ENCODE data around the gene ESRRA.
A peak's percentile ranks its signal among the peaks of the same experiment; 100 is the strongest.
"Not testable (repeated sequence)": the region's sequence is repeated elsewhere in the genome, so short reads cannot be mapped to it uniquely, and the experiment has no call there.

The ESRRA gene

DNA sequence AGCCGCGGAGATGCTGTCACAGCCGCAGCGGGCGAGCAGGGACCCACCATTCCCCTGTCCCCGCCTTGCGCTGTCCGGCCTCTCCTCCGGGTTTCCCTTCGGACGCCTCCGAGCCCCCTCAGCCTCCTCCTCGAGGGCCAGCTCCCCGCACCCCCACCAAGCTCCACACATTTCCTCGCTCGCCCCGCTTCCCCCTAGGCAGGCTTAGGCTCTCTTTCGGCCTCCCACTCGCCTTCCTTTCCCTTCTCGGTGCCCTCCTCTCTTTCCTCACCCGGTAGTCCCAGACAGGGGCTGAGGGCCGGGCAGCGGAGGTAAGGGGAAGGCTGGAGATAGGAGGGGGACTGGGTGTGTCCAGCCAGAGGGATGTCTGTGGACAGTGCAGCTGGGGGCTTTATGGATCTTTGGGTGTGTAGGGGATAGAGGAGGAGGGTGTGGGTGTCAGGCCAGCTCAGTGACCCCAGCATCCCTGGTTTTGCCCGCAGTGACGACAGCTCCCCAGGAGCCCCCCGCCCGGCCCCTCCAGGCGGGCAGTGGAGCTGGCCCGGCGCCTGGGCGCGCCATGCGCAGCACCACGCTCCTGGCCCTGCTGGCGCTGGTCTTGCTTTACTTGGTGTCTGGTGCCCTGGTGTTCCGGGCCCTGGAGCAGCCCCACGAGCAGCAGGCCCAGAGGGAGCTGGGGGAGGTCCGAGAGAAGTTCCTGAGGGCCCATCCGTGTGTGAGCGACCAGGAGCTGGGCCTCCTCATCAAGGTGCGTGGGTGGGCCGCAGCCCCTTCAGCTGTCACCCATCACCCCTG, 12.7 kb upstream of the ESRRA start:
- DNase-seq (ENCODE audit: low spot score): no peak

DNA sequence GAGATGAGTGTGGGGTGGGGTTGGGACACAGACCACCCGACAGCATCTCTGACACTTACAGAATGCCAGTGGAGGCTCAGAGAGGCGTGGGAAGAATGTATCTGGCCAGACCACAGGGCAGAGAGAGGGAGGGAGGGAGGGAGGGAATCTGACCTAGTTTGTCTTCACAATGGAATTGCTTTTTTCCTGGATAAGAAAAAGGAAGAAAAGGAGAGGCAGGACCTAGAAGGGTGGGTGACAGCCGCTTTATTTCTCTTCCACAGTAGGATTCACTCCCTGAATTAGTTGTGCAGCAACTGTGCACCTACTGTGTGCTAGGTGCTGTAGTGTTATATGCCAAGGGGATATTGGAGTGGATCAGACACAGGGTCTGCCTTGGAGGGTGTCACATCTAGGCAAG, 10.6 kb upstream of the ESRRA start:
- no peak for DNase-seq (ENCODE audit: low spot score)

DNA sequence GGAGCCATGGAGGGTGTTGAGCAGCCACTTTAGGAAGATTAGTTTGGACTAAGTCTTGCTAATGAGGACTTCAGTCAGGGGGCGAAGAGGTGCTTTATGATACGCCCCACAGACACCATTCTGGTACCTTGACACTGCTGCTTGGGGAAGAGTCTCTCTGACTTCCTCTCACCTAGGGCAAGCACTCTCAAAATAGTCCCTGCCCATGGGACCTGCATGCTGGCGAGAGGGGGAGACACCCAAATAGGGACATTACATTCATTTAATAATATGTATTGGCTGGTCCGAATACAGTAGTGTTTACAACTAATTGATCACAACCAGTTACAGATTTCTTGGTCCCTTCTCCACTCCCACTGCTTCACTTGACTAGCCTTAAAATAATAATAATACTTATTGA, 9.6 kb upstream of the ESRRA start:
- no peak for DNase-seq (ENCODE audit: low spot score)

DNA sequence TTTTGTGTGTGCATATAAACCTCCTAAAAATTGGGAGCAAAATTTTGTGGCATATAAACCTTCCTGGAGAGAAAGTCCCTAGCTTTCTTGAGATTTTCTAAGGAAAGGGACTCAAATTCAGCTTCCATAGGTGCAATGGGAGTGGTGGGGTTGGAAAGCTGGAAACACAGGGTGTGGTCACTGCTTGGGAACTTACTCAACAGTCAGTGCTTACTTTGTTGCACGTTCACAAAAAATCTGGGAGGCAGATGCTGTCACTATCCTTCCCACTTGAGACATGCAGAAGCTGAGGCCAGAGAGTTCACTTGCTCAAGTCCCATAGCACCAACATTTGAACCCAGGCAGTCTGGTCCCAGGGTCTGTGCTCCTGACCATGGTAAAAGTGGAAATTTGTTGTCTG, 9.1 kb upstream of the ESRRA start:
- no peak for DNase-seq (ENCODE audit: low spot score)

DNA sequence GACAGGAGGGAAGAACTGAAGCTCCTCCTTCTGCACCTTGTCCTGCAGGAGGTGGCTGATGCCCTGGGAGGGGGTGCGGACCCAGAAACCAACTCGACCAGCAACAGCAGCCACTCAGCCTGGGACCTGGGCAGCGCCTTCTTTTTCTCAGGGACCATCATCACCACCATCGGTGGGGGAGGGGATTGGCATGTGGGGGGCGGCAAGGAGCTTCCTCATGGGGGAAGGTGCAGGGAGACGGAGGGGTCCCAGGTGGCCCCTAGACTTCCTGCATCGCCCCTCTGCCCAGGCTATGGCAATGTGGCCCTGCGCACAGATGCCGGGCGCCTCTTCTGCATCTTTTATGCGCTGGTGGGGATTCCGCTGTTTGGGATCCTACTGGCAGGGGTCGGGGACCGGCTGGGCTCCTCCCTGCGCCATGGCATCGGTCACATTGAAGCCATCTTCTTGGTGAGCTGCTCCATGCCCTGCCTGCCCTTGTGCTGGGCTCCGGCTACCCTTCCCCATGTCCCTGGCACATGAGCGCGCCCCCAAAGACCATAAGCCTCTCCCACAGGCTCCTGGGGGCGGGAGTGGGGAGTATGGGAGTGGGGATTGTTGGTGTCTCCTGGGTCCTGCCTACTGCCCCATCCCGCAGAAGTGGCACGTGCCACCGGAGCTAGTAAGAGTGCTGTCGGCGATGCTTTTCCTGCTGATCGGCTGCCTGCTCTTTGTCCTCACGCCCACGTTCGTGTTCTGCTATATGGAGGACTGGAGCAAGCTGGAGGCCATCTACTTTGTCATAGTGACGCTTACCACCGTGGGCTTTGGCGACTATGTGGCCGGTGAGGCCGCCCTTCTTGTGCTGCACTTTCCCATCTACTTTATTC, 8.3 kb upstream of the ESRRA start:
- no peak for DNase-seq (ENCODE audit: low spot score)

DNA sequence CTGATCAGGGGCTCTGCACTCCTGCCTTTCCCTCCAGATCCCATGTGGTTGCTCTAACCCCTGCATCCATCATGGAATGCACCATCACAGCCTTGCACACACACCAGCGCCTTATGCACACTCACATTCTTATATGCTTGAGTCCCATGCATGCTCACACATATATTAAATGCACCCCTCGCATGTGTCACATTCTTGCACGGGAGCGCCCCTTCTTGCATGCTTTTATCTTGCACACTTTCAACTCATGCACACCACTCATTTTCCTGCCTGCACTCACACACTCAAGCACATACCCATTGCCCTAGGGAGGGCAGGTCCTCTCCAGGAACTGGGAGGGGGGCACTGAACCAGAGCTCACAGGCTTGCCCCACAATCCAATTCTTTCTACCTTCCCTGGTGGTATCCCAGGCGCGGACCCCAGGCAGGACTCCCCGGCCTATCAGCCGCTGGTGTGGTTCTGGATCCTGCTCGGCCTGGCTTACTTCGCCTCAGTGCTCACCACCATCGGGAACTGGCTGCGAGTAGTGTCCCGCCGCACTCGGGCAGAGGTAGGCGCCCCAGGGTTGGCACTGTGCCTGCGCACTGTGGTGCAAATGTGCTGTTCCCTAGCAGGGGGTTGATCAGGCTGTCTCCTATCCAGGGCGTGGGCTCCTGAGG, 7.5 kb upstream of the ESRRA start:
- no peak for DNase-seq (ENCODE audit: low spot score)

DNA sequence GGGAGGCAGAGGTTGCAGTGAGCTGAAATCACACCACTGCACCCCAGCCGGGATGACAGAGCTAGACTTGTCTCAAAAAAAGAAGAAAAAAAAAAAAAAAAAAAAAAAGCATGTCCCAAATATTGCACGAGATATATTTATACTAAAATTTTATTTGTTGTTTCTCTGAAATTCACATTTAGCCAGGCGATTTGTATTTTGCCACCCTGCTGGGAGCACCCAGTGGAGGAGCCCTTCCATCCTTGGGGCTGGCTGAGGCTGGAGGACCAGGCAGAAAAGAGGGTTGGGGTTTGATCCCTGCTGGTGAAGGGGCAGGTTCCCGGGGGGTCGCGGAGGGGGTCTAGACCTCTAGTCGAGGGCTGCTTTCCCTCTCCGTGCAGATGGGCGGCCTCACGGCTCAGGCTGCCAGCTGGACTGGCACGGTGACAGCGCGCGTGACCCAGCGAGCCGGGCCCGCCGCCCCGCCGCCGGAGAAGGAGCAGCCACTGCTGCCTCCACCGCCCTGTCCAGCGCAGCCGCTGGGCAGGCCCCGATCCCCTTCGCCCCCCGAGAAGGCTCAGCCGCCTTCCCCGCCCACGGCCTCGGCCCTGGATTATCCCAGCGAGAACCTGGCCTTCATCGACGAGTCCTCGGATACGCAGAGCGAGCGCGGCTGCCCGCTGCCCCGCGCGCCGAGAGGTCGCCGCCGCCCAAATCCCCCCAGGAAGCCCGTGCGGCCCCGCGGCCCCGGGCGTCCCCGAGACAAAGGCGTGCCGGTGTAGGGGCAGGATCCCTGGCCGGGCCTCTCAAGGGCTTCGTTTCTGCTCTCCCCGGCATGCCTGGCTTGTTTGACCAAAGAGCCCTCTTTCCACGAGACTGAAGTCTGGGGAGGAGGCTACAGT, 6.1 kb upstream of the ESRRA start:
- DNase-seq (ENCODE audit: low spot score): peak; percentile 46

DNA sequence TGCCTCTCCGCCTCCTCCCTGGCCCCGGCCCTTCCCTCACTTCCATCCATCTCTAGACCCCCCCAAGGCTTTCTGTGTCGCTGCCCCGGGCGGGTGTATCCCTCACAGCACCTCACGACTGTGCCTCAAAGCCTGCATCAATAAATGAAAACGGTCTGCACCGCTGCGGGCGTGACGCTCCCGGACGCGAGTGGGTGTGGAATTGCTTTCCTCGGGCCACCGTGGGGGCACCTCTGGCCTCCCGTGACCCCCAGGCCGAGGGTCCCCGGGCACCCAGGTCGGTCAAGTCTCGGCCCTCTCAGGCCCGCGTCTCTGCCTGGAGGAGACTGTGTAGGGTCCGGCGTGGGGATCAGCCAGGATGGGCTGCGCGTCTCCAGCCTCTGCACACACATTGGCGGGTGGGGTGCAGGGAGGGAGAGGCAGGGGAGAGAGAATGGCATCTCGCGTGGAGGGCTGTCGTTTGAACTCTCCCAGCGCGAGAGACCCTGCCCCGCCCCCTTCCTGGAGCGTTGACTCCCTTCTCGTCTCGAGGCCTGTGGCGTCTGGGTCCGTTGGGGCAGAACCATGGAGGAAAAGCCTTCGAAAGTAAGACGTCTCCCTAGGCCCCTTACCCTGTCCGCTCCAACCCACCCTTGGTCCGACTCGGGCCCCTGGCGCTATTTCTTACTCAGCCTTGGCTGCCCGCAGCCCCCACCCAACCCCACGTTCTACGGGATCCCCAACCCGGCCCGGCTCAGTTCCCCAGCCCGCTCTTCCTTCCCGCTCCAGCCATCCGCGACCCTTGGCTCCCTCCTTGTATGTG, 5.3 kb upstream of the ESRRA start, which contains the start of gene CATSPERZ:
Gene CATSPERZ, plus strand, starts transcription at position 512 of the 802 bp plus-strand sequence. Its CDS starts 53 bp downstream, at position 565.
- no peak for DNase-seq (ENCODE audit: low spot score)

DNA sequence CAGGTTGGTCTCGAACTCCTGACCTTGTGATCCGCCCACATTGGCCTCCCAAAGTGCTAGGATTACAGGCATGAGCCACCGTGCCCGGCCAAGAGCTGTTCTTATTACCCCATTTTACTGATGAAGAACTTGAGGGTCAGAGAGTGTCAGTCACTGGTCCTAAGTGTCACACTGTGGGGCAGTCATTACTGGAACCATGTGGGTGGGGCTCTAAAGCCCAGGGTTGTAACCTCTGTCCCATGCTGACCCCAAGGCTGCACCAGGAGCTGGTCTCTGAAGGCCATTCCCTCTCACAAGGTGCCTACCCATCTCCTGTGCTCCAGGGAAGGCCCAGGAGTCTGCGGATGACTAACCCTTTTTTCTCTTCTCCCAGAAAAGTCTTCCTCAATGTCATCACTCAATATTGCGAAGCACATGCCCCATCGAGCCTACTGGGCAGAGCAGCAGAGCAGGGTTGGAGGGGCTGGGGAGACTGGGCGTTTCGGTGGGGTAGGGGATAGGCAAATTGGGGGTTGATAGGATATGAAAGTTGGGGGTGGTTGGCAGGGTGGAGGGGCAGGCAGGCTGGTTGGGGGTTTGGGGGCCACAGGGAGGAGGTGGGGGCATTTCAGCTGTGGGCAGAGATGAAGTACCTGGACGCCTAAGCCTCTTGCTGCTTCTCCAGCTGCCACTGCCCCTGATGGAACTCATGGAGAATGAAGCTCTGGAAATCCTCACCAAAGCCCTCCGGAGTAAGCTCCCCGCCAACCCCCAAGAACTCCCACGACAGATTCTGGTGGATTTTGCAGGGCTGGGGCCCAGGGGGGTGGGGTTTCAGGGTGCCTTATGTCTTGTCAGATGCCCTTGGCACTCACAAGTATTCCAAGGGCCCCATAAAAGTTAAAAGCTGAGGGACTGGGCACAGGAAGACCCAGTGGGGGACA, 2.0 kb upstream of the ESRRA start:
- DNase-seq (ENCODE audit: low spot score): no peak

DNA sequence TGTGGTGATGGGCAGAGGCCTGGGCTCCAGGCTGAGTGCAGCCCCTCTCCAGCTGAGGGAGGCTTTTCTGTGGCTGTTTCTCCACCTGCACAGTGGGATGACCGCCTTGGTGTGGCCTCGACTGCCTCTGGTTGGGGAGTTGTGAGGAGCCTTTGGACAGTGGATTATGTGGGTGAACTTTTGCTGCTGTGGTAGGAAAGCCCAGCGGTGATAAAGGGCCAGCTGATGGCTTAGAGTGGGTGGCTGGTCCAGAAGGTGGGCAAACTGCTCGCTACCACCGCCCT, 1.4 kb upstream of the ESRRA start:
- DNase-seq (ENCODE audit: low spot score): no peak

DNA sequence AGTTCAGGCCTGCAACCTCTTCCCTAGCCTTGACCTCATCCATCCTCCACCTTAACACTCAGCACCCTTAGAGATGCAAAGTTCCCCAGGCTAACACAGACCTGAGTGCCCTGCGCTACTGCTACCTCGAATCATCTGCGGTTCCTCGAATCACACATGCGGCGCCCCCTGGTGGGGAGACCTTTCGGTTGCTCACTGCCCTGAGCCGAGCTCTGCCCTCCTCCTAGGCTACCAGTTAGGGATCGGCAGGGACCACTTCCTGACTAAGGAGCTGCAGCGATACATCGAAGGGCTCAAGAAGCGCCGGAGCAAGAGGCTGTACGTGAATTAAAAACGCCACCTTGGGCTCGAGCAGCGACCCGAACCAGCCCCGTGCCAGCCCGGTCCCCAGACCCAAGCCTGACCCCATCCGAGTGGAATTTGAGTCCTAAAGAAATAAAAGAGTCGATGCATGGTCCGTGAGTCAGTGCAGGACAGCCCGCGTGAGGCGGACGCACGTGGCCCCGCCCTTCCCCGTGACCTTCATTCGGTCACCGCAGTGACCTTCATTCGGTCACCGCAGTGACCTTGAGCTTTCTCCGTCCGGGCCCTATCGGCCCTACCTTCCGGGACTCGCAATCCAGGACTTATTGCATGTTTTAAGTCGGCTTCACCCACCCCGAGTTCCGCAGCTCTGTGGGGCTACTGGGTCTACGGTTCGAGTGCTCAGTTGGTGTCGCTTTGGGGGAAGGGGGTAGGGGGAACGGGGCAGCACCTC, 830 bp upstream of the ESRRA start:
- peak; percentile 94 for DNase-seq (ENCODE audit: low spot score)

DNA sequence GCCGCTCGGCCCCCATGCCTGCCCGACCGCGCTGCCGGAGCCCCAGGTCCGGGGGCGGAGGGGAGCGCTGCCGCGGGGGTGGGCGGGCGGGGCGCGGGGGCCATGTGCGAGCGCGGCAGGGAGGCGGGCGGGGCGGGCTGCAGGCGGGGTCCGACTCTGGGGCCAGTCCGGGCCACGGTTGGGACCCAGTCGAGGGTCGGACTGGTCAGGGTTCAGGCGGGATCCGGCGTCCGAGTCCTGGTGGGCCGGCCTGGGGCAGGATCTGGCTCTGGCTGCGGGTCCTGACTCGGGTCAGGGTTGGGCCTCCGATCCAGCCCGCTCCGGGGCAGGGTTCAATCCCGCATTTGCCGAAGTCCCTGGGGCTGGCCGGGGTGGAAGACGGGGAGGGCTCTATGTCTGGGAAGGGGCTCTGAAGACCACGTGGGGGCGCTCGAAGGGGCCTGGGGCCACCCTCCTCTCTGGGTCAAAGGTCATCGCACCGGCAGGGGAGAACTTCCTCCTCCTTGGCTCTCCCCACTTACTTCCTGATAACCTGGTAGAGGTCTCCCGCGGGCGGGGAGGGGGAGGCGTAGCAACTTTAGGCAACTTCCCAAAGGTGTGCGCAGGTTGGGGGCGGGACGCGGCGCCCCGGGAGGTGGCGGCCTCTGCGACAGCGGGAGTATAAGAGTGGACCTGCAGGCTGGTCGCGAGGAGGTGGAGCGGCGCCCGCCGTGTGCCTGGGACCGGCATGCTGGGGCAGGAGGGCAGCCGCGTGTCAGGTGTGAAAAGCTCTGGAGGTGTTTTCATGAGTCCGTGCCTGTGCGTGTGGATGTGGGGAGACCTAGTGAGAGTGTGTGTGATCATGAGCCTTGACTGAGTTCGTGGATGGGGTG, 603 bp downstream of the ESRRA start:
- peak; percentile 82 for DNase-seq (ENCODE audit: low spot score)

DNA sequence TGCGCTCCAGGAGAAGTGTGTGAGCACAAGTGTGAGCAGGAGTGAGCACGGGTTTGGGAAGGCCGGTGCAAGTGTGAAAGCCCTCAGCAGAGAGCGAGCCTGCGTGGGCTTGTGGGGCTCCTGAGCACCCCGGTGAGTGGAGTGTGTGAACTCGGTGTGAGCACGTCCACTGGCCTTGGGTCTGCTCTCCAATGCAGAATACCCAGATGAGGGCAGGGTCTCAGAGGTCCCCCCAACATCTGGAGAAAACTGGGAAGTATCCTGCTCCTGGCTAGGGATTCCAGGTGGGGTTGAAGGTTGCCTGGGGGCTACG, 1.2 kb downstream of the ESRRA start:
- no peak for DNase-seq (ENCODE audit: low spot score)

DNA sequence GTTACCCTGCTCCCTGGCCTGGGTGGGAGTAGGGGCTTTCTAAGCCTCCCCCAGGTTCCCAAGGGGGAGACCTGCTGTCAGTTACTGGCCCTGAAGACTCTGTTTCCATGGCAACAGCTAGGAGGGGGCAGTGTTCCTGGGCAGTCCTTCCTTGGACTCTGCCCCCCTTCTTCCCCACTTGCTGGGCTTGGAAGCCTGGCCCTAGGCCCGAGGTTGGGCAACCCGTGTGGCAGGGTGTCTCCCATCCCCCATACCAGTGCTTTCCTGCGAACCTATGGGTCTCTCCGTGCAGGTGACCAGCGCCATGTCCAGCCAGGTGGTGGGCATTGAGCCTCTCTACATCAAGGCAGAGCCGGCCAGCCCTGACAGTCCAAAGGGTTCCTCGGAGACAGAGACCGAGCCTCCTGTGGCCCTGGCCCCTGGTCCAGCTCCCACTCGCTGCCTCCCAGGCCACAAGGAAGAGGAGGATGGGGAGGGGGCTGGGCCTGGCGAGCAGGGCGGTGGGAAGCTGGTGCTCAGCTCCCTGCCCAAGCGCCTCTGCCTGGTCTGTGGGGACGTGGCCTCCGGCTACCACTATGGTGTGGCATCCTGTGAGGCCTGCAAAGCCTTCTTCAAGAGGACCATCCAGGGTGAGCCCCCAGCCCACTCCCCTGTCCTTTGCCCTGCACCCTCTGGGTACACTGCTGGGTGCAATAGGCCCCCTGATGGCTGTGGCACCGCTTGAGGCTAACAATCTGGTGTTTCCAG, 1.7 kb downstream of the ESRRA start:
- no peak for DNase-seq (ENCODE audit: low spot score)

DNA sequence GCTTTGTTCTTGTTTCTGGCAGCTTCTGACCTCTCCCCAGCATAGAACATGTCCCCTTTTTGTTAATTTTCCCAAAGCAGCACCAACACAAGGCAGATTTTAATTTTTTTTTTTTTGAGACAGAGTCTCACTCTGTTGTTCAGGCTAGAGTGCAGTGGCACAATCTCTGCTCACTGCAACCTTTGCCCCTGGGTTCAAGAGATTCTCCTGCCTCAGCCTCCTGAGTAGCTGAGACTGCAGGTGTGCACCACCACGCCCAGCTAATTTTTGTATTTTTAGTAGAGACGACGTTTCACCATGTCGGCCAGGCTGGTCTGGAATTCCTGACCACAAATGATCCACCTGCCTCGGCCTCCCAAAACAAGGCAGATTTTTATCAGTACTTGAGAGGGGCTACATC, 2.5 kb downstream of the ESRRA start:
- DNase-seq (ENCODE audit: low spot score): not testable (repeated sequence)

DNA sequence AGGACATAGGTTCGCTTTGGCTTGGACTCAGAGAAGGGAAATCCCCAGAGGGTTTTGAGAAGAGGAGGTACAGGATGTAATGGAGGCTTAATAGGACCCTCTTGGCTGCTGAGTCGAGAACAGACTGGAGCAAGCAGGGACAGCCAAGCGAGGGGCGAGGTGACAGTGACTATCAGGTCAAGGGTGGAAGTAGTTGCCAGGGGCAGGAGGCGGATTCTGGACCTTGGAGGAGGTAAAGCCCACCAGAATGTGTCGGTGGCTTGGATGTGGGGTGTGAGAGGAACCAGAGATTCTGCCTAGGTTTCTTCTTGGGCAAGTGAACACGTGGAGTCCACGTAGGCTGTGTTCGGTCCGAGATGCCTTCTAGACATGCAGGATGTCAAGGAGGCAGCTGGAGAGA, 7.6 kb downstream of the ESRRA start:
- no peak for DNase-seq (ENCODE audit: low spot score)

DNA sequence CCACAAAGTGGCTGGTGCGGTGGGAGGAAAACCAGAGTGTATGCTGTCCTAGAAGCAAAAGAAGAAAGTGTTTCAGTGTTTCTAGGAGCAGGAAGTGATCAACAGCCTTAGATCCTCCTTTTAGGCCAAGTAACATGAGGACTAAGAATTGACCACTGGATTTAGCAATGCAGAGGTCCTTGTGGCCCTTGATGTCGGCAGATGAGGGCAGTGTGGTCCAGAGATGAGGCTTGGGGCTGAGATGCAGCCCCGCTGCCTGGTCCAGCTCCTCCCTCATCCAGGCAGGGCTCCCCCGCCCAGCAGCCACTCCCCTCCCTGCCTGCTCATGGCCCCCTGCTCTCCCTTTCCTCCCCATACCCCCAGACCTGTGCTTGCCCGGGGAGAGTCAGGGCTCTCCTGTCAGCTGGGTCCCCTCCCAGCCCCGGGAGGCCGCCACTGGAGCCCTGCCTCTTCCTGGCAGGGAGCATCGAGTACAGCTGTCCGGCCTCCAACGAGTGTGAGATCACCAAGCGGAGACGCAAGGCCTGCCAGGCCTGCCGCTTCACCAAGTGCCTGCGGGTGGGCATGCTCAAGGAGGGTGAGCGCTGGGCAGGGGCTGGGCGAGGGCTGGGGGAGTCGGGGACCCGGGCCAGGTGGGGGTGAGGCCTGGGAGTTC, 8.3 kb downstream of the ESRRA start:
- DNase-seq (ENCODE audit: low spot score): no peak

Data from hematopoietic multipotent progenitor cell treated with erythropoietin and hydrocortisone succinate and interleukin-3 and kit ligand, for 17 days (in vitro differentiated cells).